Activated T-cell treated with anti-CD3 and anti-CD28 coated beads, Interleukin-2, amount 50 U/mL, for 48 hours (primary cell): Measurements from ENCODE around the gene SNX9.
"Not testable (repeated sequence)": the region's sequence is repeated elsewhere in the genome, so short reads cannot be mapped to it uniquely, and the experiment has no call there.

Experiments used
- DNase-seq, 2 experiments: peaks; one replicate each; pipeline ENCODE4 v3.0.0-alpha.2; 2020

The SNX9 gene

GRCh38 chr6:157832250-157832967, 9.4 kb downstream of the SNX9 start:
- DNase-seq, result no peak

- DNase-seq, result no peak
These were observed 11.5 kb downstream of the SNX9 start for GRCh38 chr6:157834549-157834948.

- DNase-seq, result no peak
These were observed 15.8 kb downstream of the SNX9 start for GRCh38 chr6:157838718-157839430.

DNA sequence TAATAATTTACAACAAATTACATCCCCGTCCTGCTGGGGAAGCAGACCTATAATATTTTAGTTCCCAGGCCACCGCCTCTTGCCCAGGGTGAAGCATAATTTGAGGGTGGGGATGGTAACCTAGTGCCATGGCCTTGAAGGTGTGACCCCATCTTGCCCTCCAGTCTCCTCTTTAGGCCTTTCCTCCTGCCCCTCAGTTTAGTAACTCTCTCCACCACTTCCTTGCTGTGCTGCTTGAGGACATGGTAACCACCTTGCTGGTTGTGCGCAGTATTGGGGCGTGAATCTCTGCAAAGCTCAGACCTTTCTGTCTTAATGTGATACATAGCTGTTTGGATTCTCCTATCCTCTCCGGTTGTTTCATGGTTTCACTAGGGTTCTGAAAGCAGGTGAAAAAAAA, 16.6 kb downstream of the SNX9 start:
- DNase-seq, result no peak

- no peak for DNase-seq
These were observed 17.2 kb downstream of the SNX9 start for GRCh38 chr6:157840261-157840660.

DNA sequence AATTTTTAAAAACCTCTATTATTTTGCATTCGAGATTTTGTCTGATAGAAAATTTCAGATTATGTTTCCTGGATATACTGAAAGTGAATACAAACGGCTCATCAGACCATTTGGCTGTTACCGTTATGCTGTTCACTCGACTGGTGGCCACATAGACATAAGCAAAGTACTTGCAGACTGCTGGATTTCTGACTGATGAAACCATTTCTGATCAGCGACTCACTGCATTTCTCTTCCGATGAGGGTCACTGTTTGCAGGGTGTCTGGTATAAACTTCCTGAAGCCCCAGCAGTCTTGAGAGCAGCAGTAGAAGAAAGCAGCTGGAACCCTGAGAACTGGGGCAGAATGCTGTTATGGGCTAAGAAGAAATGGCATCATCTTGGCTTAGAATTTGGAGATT, 17.7 kb downstream of the SNX9 start:
- no peak for DNase-seq

DNA sequence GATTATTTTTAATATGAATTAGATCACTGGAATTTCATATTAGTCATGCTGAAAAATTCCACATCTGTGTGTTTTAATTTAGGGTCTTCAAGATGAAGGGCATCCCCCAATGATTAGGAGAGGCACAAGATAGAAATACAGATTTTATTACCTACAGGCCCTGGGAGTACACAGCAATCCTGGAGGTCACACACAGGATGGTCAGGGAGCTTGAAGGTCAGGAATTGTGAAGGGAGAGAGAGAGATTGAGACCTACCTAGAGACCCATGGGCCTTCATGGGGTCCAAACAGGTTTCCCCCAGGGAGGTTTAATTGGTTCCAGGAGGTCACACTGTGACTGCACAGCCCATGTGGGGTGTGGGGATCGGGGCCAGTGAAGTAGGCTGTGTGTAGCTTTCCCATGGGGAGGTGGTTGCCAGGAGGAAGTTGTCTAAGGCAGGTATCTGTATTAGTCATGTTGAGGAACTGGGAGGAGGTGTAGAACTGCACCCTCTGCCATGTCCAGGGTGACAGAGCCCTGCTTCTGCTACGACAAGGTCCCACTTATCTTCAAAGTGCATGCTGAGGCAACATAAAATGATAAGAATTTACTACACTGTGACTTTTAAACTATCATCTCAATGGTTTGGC, 18.3 kb downstream of the SNX9 start:
- DNase-seq, result no peak

- DNase-seq, result no peak
These were observed 19.2 kb downstream of the SNX9 start for GRCh38 chr6:157842212-157842611.

GRCh38 chr6:157844196-157844595, 21.1 kb downstream of the SNX9 start:
- DNase-seq, result not testable (repeated sequence)

GRCh38 chr6:157845493-157846259, 22.6 kb downstream of the SNX9 start:
- no peak for DNase-seq

- DNase-seq, result no peak
These were observed 24.8 kb downstream of the SNX9 start for GRCh38 chr6:157847846-157848245.

DNA sequence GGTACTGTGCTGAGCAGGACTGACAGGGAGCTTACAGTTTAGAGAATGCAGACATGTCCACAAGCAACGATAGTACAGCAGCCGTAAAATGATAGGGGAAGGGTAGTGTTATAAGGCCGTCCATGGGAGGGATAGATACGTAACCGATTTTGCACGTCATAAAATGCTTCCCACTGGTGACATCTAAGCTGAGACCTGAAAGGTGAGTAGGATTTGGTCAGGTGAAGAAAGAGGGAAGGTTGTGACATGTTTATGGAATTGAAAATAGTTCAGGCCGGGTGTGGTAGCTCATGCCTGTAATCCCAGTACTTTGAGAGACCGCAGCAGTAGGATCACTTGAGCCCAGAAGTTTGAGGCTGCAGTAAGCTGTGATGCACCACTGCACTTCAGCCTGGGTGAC, 25.6 kb downstream of the SNX9 start:
- DNase-seq, result no peak

- no peak for DNase-seq
These were observed 26.4 kb downstream of the SNX9 start for GRCh38 chr6:157849288-157850017.

DNA sequence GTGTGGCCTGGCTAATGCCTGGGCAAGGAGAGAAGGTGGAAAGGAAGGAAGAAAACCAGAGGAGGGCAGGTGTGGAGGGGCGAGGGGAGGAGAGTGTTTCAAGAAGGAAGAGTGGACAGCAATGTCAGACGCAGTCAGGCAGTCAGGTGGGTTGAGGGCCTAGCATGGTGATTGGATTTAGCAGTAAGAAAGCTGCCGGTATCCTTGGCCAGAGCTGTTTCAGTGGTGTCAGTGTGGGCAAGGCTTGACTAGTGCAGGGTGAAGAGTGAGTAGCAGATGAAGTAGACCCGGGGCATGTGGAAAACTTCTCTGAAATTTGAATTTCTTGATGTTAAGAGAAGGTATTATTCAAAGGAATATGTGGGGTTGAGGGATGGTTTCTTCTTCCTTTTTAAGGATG, 27.0 kb downstream of the SNX9 start:
- no peak for DNase-seq

DNA sequence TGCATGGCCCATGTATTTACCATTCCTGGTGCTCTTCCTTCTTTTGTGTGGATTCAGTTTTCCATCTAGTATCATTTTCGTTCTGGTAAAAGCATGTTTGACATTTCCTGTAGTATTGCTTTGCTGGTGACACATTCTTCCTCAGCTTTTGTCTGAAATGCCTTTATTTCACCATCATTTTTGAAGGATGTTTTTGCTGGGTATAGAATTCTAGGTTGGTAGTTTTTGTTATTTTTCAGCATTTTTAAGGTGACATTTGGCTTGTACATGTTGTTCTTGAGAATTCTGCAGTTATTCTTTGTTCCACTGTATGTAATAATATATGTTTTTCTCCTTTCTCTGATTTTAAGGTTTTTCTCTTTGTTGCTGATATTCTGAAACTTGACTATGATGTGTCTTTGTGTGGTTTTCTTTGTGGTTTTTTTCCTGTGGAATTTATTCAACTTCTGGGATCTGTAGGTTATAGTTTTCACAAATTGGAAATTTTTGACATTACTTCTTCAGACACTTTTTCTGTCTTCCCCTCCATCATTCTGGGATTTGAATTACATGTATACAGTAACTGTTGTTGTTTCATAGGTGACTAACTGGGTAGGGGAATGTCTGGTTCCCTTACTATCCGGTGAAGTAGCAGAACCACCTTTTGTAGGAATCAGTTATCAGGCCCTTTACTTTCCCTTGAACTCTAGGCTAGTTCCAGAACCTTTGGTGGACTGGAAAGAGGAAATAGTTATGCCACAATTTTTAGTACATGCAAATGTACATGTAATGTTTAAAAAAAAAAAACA, 30.2 kb downstream of the SNX9 start:
- DNase-seq, result no peak

DNA sequence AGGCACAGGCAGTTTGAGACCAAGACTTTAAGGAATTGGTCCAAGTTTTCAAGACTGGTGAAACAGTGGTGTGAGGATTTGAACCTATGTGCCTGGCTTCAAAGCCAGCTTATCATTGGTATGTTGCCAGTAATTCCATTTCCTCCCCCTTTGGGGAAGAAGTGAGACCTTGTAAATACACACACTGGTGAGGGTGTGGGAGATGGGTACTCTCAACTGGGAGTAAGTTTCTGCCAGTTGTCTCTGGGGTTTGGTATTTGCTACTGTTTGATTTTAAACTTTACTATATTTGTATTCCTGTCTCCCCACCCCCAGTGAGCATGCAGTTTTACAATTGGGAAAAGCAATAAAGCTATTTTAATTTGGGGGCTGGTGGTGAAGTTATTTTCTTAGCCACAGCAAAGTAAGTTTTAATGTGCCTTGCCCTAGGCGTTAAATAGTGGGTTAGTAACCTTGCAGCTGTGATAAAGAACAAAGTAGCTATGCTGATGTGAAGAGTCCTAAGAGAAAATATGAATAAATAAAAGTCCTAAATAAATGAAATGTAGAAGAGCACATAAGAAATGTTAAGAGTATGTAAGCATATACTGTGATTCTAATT, 31.0 kb downstream of the SNX9 start:
- DNase-seq, result no peak

GRCh38 chr6:157855325-157855724, 32.3 kb downstream of the SNX9 start:
- no peak for DNase-seq

DNA sequence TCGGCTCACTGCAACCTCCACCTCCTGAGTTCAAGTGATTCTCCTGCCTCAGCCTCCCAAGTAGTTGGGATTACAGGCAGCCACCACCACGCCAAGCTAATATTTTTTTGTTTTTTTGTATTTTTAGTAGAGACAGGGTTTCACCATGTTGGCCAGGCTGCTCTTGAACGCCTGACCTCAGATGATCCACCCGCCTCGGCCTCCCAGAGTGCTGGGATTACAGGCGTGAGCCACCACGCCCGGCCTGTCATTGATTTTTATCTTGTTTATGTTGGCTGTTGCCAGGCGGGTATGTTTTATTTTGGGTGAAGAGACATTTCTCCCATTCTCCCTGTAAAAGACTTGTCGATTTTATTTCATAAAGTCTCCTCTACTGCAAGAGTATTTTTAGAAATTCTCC, 32.8 kb downstream of the SNX9 start:
- not testable (repeated sequence) for DNase-seq

GRCh38 chr6:157858664-157859063, 35.6 kb downstream of the SNX9 start:
- DNase-seq, result not testable (repeated sequence)

- DNase-seq, result no peak
These were observed 36.9 kb downstream of the SNX9 start for GRCh38 chr6:157859775-157860504.
